ENCODE results near the gene KCNAB1. TPM values are rescaled to one million over a fixed set of nuclear protein-coding genes. Genes with fewer than 3 reads are reported as not detected.

Gene KCNAB1
- total RNA-seq, 3 donors from 2014 or later, result 0.65 to 13.5 (median 1.2) TPM

- no peak overlapping the region for H3K4me3 ChIP-seq
- H3K4me1 ChIP-seq (ENCODE audit: low read depth), result no peaks in the 10 kb centered on the region
- intact Hi-C loops (cut with DNase I, micrococcal nuclease), result loop anchor here (10.0 kb wide), 2 partner anchors 364 to 374 kb away; no protein-coding TSS in a partner anchor
- DNase-seq (no peak), ATAC-seq (no peak)
- no peaks in the 10 kb centered on the region for H3K9me3 ChIP-seq
- TF ChIP-seq CTCF (IDR thresholded peaks at IDR 0.05), result no peak
- H3K36me3 ChIP-seq (ENCODE audit: low read depth), result no peaks in the 10 kb centered on the region
These were observed 398.3 kb downstream of the KCNAB1 start for GRCh38 chr3:156518726-156519125.

GRCh38 chr3:156519758-156520162, 399.4 kb downstream of the KCNAB1 start:
- ATAC-seq, result no peak
- Histone ChIP-seq H3K4me1 (ENCODE audit: low read depth) (no peaks in the 10 kb centered on the region), H3K9me3 (no peaks in the 10 kb centered on the region), H3K36me3 (ENCODE audit: low read depth) (no peaks in the 10 kb centered on the region), H3K4me3 (no peak overlapping the region)
- TF ChIP-seq CTCF (IDR thresholded peaks at IDR 0.05), result no peak
- intact Hi-C loops (cut with DNase I, micrococcal nuclease), result loop anchor here (10.0 kb wide), 2 partner anchors 365 to 375 kb away; no protein-coding TSS in a partner anchor
- no peak for DNase-seq

GRCh38 chr3:156522673-156523072, 402.3 kb downstream of the KCNAB1 start:
- no peak for DNase-seq
- H3K36me3 ChIP-seq (ENCODE audit: low read depth), result no peaks in the 10 kb centered on the region
- H3K9me3 ChIP-seq, result no peaks in the 10 kb centered on the region
- H3K4me3 ChIP-seq, result no peak overlapping the region
- H3K4me1 ChIP-seq (ENCODE audit: low read depth), result no peaks in the 10 kb centered on the region
- intact Hi-C loops (cut with DNase I, micrococcal nuclease), result no loop called here
- TF ChIP-seq CTCF (IDR thresholded peaks at IDR 0.05), result no peak
- ATAC-seq, result no peak

GRCh38 chr3:156525808-156526207, 405.4 kb downstream of the KCNAB1 start:
- TF ChIP-seq CTCF (IDR thresholded peaks at IDR 0.05), result no peak
- intact Hi-C loops (cut with DNase I, micrococcal nuclease), result no loop called here
- H3K4me3 ChIP-seq, result no peak overlapping the region
- no peaks in the 10 kb centered on the region for H3K9me3 ChIP-seq
- no peaks in the 10 kb centered on the region for H3K4me1 ChIP-seq (ENCODE audit: low read depth)
- no peaks in the 10 kb centered on the region for H3K36me3 ChIP-seq (ENCODE audit: low read depth)
- ATAC-seq (no peak), DNase-seq (no peak)

GRCh38 chr3:156527060-156527459, 406.7 kb downstream of the KCNAB1 start:
- no peaks in the 10 kb centered on the region for H3K9me3 ChIP-seq
- no peaks in the 10 kb centered on the region for H3K36me3 ChIP-seq (ENCODE audit: low read depth)
- no peak for DNase-seq
- intact Hi-C loops (cut with DNase I, micrococcal nuclease), result no loop called here
- TF ChIP-seq CTCF (IDR thresholded peaks at IDR 0.05), result no peak
- ATAC-seq, result no peak
- H3K4me3 ChIP-seq, result no peak overlapping the region
- H3K4me1 ChIP-seq (ENCODE audit: low read depth), result no peaks in the 10 kb centered on the region

- Histone ChIP-seq H3K4me1 (ENCODE audit: low read depth) (no peaks in the 10 kb centered on the region), H3K4me3 (no peak overlapping the region), H3K9me3 (no peaks in the 10 kb centered on the region), H3K36me3 (ENCODE audit: low read depth) (no peaks in the 10 kb centered on the region)
- DNase-seq (no peak), ATAC-seq (no peak)
- no peak for TF ChIP-seq CTCF (IDR thresholded peaks at IDR 0.05)
- intact Hi-C loops (cut with DNase I, micrococcal nuclease), result no loop called here
These were observed 410.6 kb downstream of the KCNAB1 start for GRCh38 chr3:156530980-156531379.

Measured in mucosa of descending colon (tissue), 3 donors.